A549 treated with AZD2906 at 1 μM for 4 hours (cell line): ENCODE data around the gene IPO8. TPM values are rescaled to one million over a fixed set of nuclear protein-coding genes. Genes with fewer than 3 reads are reported as not detected.

Experiments
- total RNA-seq: library from RNA; stranded (reverse); fragments of 200-300 nt; extraction: Qiagen RNA extraction; gene quantifications from 5 replicates; pipeline ENCODE4 v1.2.3, GENCODE V29; 2022

IPO8 gene
- 13.5 to 21.9 TPM (median 17.1 TPM) in 5 replicates for total RNA-seq

DNA sequence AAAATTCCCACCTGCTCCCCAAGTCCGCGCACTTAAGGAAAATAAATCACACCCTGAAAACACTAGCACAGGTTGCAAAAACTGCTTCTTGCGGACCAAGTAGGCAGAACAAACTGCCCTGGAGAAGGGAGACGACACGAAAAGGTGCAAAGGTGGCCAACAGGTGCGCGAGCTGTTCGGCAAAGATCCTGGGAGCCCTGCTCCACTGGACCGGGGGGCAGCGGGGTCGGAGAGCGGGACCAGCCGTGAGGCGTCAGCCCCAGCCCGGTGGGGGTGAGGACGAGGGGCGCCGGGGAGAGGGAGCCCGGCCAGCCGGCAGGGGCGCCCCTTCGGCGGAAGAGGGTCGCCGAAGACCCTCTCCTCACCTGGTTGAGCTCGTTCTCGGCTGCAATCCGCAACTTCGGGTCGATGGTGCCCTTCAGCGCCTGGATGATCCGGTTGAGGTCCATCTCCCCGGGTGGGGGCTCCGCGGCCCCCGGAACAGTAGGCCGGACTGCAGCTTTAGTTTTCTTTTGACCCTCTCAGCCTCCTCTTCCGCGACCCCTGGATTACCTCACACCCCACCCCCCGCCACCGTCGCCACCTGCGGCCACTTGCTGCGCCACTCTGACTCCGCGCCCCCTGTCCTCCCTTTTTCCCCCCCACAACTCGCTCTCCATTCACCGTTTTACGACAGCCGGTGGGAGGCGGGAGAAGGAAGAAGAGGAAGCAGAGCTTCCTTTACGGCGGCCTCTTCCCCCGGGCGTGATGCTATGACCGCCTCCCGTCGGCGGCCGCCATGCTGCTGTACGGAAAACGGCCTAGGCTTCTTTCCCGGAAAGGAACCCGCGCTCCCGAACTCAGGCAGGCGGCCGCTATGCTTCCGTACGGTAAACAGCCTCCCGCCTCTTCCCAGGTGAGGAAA lies at the start of gene IPO8:
Gene IPO8, minus strand, starts transcription at position 671 of the 904 bp plus-strand sequence. Its CDS starts 222 bp downstream, at position 449.

Other genes starting within 250 kb of the IPO8 start
- 21.5 to 34.4 TPM (median 27.9 TPM) in 5 replicates for gene CAPRIN2, start 59.1 kb upstream of the IPO8 start, total RNA-seq
- gene TSPAN11, start 230.9 kb upstream of the IPO8 start, total RNA-seq: 0.04 to 0.11 TPM (median 0.06 TPM) in 5 replicates